ENCODE data around the gene MNT. TPM values are rescaled to one million over a fixed set of nuclear protein-coding genes. Genes with fewer than 3 reads are reported as not detected.

MNT gene
- total and polyA plus RNA-seq, 4 donors, result 1.7 to 5.0 (median 2.6) TPM

GRCh38 chr17:2375406-2375805, 25.5 kb downstream of the MNT start:
- no peak for DNase-seq (ENCODE audit: low spot score)
- no peak for TF ChIP-seq RXRA (IDR thresholded peaks at IDR 0.05)
- no peak for TF ChIP-seq NR2F2 (IDR thresholded peaks at IDR 0.05)
- TF ChIP-seq ATF3 (IDR thresholded peaks at IDR 0.05), result no peak
- TF ChIP-seq HNF4A (conservative IDR thresholded peaks at IDR 0.05), result no peak
- TF ChIP-seq JUND (IDR thresholded peaks at IDR 0.05), result no peak
- TF ChIP-seq ZBTB33 (IDR thresholded peaks at IDR 0.05), result no peak
- no peak for TF ChIP-seq REST (IDR thresholded peaks at IDR 0.05)
- Histone ChIP-seq H3K36me3 (ENCODE audit: control insufficient read depth in 4 of 4, insufficient read depth in 3 of 4, low read depth in 1 of 4, low read length in 3 of 4) (peaks cover 1 to 31% (median 6%) of the 10 kb centered on the region in 4 donors), H3K4me1 (ENCODE audit: control insufficient read depth in 4 of 4, insufficient read depth in 4 of 4, low read length in 3 of 4) (peaks cover 0 to 4% (median 0%) of the 10 kb centered on the region in 4 donors), H3K4me3 (ENCODE audit: low read depth in 1 of 3, low read length in 3 of 3) (no peak overlapping the region), H3K27me3 (ENCODE audit: control insufficient read depth in 4 of 4, insufficient read depth in 4 of 4, low read length in 3 of 4) (no peaks in the 10 kb centered on the region), H3K9me3 (ENCODE audit: control insufficient read depth in 4 of 4, low read length in 3 of 4) (no peaks in the 10 kb centered on the region), H3K27ac (ENCODE audit: low read depth in 1 of 2, low read length in 2 of 2) (no peak overlapping the region), H3K9ac (ENCODE audit: low read depth in 1 of 2, low read length in 2 of 2) (no peak overlapping the region)
- WGBS, result 96% methylated on average over 19 of the region's 19 CpGs

GRCh38 chr17:2374549-2375285, 26.1 kb downstream of the MNT start:
- H3K36me3 ChIP-seq (ENCODE audit: control insufficient read depth in 4 of 4, insufficient read depth in 3 of 4, low read depth in 1 of 4, low read length in 3 of 4), result peaks cover 1 to 26% (median 6%) of the 10 kb centered on the region in 4 donors
- WGBS, result 89% methylated on average over 11 of the region's 11 CpGs
- no peak overlapping the region for H3K4me3 ChIP-seq (ENCODE audit: low read depth in 1 of 3, low read length in 3 of 3)
- no peaks in the 10 kb centered on the region for H3K9me3 ChIP-seq (ENCODE audit: control insufficient read depth in 4 of 4, low read length in 3 of 4)
- H3K27me3 ChIP-seq (ENCODE audit: control insufficient read depth in 4 of 4, insufficient read depth in 4 of 4, low read length in 3 of 4), result no peaks in the 10 kb centered on the region
- peaks cover 0 to 4% (median under 1%) of the 10 kb centered on the region in 4 donors for H3K4me1 ChIP-seq (ENCODE audit: control insufficient read depth in 4 of 4, insufficient read depth in 4 of 4, low read length in 3 of 4)
- no peak overlapping the region for H3K27ac ChIP-seq (ENCODE audit: low read depth in 1 of 2, low read length in 2 of 2)
- DNase-seq (ENCODE audit: low spot score), result no peak
- TF ChIP-seq MAX (IDR thresholded peaks at IDR 0.05), result no peak
- no peak for TF ChIP-seq ATF3 (IDR thresholded peaks at IDR 0.05)
- no peak for TF ChIP-seq GABPA (IDR thresholded peaks at IDR 0.05 in 1 of 2, conservative IDR thresholded peaks at IDR 0.05 in 1 of 2)
- no peak for TF ChIP-seq FOXA2 (IDR thresholded peaks at IDR 0.05)
- TF ChIP-seq HNF4A (conservative IDR thresholded peaks at IDR 0.05), result no peak
- TF ChIP-seq CTCF (IDR thresholded peaks at IDR 0.05; ENCODE audit: low read depth, low read length, missing input control), result no peak
- TF ChIP-seq SP1 (IDR thresholded peaks at IDR 0.05), result no peak
- TF ChIP-seq HNF4G (IDR thresholded peaks at IDR 0.05), result no peak
- TF ChIP-seq FOXA1 (IDR thresholded peaks at IDR 0.05), result no peak
- TF ChIP-seq REST (IDR thresholded peaks at IDR 0.05), result no peak
- no peak for TF ChIP-seq RAD21 (IDR thresholded peaks at IDR 0.05)
- TF ChIP-seq JUND (IDR thresholded peaks at IDR 0.05), result no peak
- TF ChIP-seq RXRA (IDR thresholded peaks at IDR 0.05), result no peak
- H3K9ac ChIP-seq (ENCODE audit: low read depth in 1 of 2, low read length in 2 of 2), result no peak overlapping the region

All from liver (tissue), 9 donors.